Transverse colon (tissue), 4 donors: ENCODE results near the gene OR52E8. TPM values are rescaled to one million over a fixed set of nuclear protein-coding genes. Genes with fewer than 3 reads are reported as not detected.

Experiments
- DNase-seq: peaks from one replicate; pipeline ENCODE4 v3.0.0-alpha.2; 2019
- H3K27ac ChIP-seq, 4 donors: fragments of 200-600 bp; sonication (generic); 2 replicates each; pipeline ENCODE4 v1.5.1; 2016 to 2018; ENCODE audit warnings: inconsistent platforms in 4 of 4
- H3K27me3 ChIP-seq: fragments of 200-600 bp; sonication (generic); 2 replicates; pipeline ENCODE4 v1.5.1; 2017; ENCODE audit warnings: inconsistent platforms
- H3K36me3 ChIP-seq, 4 donors: fragments of 200-600 bp; sonication (generic); 2 replicates each; pipeline ENCODE4 v1.5.1; 2017 to 2019; ENCODE audit warnings: inconsistent platforms in 4 of 4
- H3K4me1 ChIP-seq, 4 donors: fragments of 200-600 bp; sonication (generic); 2 replicates each; pipeline ENCODE4 v1.5.1; 2017 to 2020; ENCODE audit warnings: inconsistent platforms in 4 of 4
- H3K4me3 ChIP-seq, 4 donors: fragments of 200-600 bp; sonication (generic); 1 replicate in 1 of 4; 2 replicates in 3 of 4; pipeline versions ENCODE4 v1.5.1 to v1.6.1; 2017 to 2019; ENCODE audit warnings: inconsistent platforms in 4 of 4
- H3K9me3 ChIP-seq, 2 donors: fragments of 200-600 bp; sonication (generic); 2 replicates each; pipeline ENCODE4 v1.5.1; 2017 to 2019; ENCODE audit warnings: inconsistent platforms in 2 of 2
- CTCF ChIP-seq, 5 experiments: fragments of 200-600 bp in 3 of 5; fragments of 450-650 bp in 2 of 5; sonication (generic) in 3 of 5; IDR thresholded peaks; 1 replicate in 2 of 5; 2 replicates in 3 of 5; pipeline ENCODE4 v1.5.1; 2016 to 2017; ENCODE audit warnings: antibody characterized with exemption in 5 of 5, inconsistent platforms in 3 of 5, mild to moderate bottlenecking in 2 of 5, moderate library complexity in 1 of 5
- EP300 ChIP-seq: sonication (generic); formaldehyde crosslinking; IDR thresholded peaks from one replicate; pipeline ENCODE4 v1.6.1; 2017; ENCODE audit warnings: antibody characterized with exemption, low read depth
- POLR2A ChIP-seq: fragments of 450-650 bp; IDR thresholded peaks from one replicate; pipeline ENCODE4 v1.6.1; 2016; ENCODE audit warnings: antibody characterized with exemption, mild to moderate bottlenecking, moderate library complexity
- POLR2AphosphoS5 ChIP-seq, 3 donors: sonication (generic); formaldehyde crosslinking; IDR thresholded peaks; one replicate each; pipeline ENCODE4 v1.6.1; 2016; ENCODE audit warnings: antibody characterized with exemption in 3 of 3
- WGBS, 2 donors: methylation state at CpG; one replicate each; pipeline ENCODE4 v1.1.5; 2018; ENCODE audit warnings: low coverage in 1 of 2; 5-methylcytosine and 5-hydroxymethylcytosine counted together
- in situ Hi-C, 4 donors: fragments of 200-750 bp; cut with MboI; loops; one replicate each; pipeline versions ENCODE4 v1.15.0 to v1.15.1; 2017; ENCODE audit warnings: low sequenced_read_pairs in 3 of 4, low pct_ligation_motif_present in 1 of 4, low pct_unique_long_range_greater_than_20kb in 1 of 4
- intact Hi-C: fragments of 100-400 bp; cut with DNase I; formaldehyde crosslinking; loops from one replicate; pipeline ENCODE4 v1.15.1; 2023; ENCODE audit warnings: low total_unique reads
- total RNA-seq, 4 donors: library from RNA; depleted of rRNA; stranded (reverse); fragments of >200 nt; gene quantifications; one replicate each; pipeline ENCODE4 v1.1.0, GENCODE V29; 2016

OR52E8 gene
- not detected for total RNA-seq

DNA sequence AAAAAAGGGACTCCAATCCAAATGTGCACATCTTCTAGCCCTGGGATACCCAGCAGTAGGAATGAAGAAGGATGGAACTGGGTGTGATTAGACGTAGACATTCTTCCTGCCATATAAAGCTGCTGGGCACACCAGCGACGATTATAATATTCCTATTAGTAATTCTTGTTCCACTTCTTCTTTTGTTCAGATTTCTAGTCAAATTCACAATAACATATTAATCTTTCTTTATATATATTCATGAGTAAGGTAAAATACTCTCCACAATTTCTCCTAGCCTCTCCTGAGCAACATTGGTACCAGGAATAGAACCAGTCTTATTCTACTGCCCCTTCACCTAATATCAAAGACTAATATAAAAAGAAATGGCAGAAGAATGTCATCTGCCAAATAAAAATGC, at the start of gene OR52E8:
Gene OR52E8, minus strand, starts transcription at position 101 of the 400 bp plus-strand sequence. Its CDS starts 0 bp downstream, at position 101.
- TF ChIP-seq EP300 (no peak), POLR2AphosphoS5 (IDR thresholded peaks at IDR 0.05) (no peak), POLR2A (no peak), CTCF (IDR thresholded peaks at IDR 0.05) (no peak)
- intact Hi-C loops = no loop called here
- Histone ChIP-seq H3K27ac (no peak within 1 kb of the TSS), H3K4me3 (no peak within 1 kb of the TSS), H3K36me3 (no peaks in the 10 kb centered on the region), H3K9me3 (no peaks in the 10 kb centered on the region), H3K4me1 (no peaks in the 10 kb centered on the region), H3K27me3 (no peaks in the 10 kb centered on the region)
- WGBS, 2 donors = 90 to 95% methylated on average over 3 of the region's 3 CpGs
- no peak for DNase-seq
- in situ Hi-C loops = no loop called here

GRCh38 chr11:5899534-5899933, 42.0 kb upstream of the OR52E8 start:
- 77% methylated on average over 2 of the region's 2 CpGs; no CpG with 5 or more reads in 1 of the 2 donors for WGBS, 2 donors
- in situ Hi-C loops = no loop called here
- TF ChIP-seq EP300 (no peak), CTCF (IDR thresholded peaks at IDR 0.05) (no peak), POLR2AphosphoS5 (IDR thresholded peaks at IDR 0.05) (no peak), POLR2A (no peak)

DNA sequence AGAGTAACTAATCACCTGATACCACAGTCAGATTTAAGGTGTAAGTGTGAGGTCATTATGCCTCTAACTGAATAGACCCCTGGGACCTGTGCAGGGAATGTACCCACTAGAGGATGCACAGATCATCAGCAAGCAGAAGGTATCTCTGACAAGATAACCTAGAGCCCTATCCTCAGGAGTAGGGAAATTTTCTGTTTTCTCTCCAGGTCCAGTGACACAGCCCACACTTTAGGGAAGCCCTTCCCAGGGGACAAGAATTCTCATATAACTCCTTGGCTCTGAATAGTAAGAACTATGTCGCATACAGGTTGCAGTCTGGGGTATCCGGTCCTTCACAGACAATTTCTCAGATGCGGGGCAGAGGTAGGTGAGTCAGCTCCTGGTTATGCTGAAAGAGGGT, 35.4 kb upstream of the OR52E8 start, which contains the start of gene OR52E5:
Gene OR52E5, plus strand, starts transcription at position 301 of the 400 bp plus-strand sequence. CDS start 7,569 bp downstream, outside the sequence.
- H3K4me3 ChIP-seq = no peak within 1 kb of the TSS
- H3K27ac ChIP-seq = no peak within 1 kb of the TSS
- WGBS, 2 donors = 94% methylated on average over 3 of the region's 3 CpGs; no CpG with 5 or more reads in 1 of the 2 donors
- intact Hi-C loops (no loop called here), in situ Hi-C loops (no loop called here)
- H3K4me1 ChIP-seq = no peaks in the 10 kb centered on the region
- no peaks in the 10 kb centered on the region for H3K27me3 ChIP-seq
- TF ChIP-seq POLR2A (no peak), CTCF (IDR thresholded peaks at IDR 0.05) (no peak), POLR2AphosphoS5 (IDR thresholded peaks at IDR 0.05) (no peak), EP300 (no peak)
- DNase-seq = no peak
- H3K36me3 ChIP-seq = no peaks in the 10 kb centered on the region
- H3K9me3 ChIP-seq = no peaks in the 10 kb centered on the region

More at GRCh38 chr11:5899534-5899933, 42.0 kb upstream of the OR52E8 start:
- Histone ChIP-seq H3K27me3 (no peaks in the 10 kb centered on the region), H3K36me3 (no peaks in the 10 kb centered on the region), H3K4me1 (no peaks in the 10 kb centered on the region), H3K4me3 (no peak overlapping the region), H3K9me3 (no peaks in the 10 kb centered on the region), H3K27ac (no peak overlapping the region)
- DNase-seq = no peak
- intact Hi-C loops = no loop called here

GRCh38 chr11:5891216-5891800, 33.8 kb upstream of the OR52E8 start:
- intact Hi-C loops (no loop called here), in situ Hi-C loops (no loop called here)
- no peak for DNase-seq
- no peak overlapping the region for H3K4me3 ChIP-seq
- H3K4me1 ChIP-seq = no peaks in the 10 kb centered on the region
- no peaks in the 10 kb centered on the region for H3K36me3 ChIP-seq
- 63 to 65% methylated on average over 2 to 4 of the region's 4 CpGs for WGBS, 2 donors
- no peaks in the 10 kb centered on the region for H3K9me3 ChIP-seq
- H3K27ac ChIP-seq = no peak overlapping the region
- TF ChIP-seq CTCF (IDR thresholded peaks at IDR 0.05) (peak in 3 of 5 experiments; percentile 34 to 36 (median 35)), EP300 (no peak), POLR2AphosphoS5 (IDR thresholded peaks at IDR 0.05) (no peak), POLR2A (no peak)
- no peaks in the 10 kb centered on the region for H3K27me3 ChIP-seq
